ENCODE data around the gene PLCG2.

The PLCG2 gene

DNA sequence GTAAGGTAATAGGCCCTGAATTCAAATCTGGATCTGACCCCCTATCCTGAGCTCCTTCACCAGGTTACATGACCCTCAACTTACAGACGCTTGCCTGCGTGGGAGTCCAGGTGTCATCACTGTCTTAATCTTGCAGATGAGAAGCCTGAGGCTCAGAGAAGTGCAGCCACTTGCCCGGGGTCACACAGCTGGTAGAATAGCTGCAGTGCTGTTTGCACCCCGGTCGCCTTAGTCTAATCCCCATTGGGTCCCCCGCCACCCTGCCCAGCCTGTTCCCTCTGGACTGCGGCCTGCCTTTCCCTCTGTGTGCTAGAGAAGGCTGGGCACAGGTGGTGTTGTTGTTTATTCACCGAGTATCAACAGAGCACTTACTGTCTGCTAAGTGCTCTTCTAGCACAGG is 125.2 kb downstream of the PLCG2 start:
- Histone ChIP-seq H3K27me3 (ENCODE audit: insufficient read depth, low read length, poor library complexity) (no peaks in the 10 kb centered on the region), H3K4me1 (ENCODE audit: insufficient read depth, low read length) (no peaks in the 10 kb centered on the region), H4K20me1 (ENCODE audit: insufficient read depth, low read length) (no peaks in the 10 kb centered on the region), H3K36me3 (ENCODE audit: insufficient read depth, low read length) (no peaks in the 10 kb centered on the region), H3K4me3 (ENCODE audit: low read depth in 1 of 2, low read length in 2 of 2) (no peak overlapping the region), H2AFZ (ENCODE audit: low read depth, low read length) (no peak overlapping the region), H3K9ac (ENCODE audit: low read depth, low read length) (no peak overlapping the region), H3K27ac (ENCODE audit: low read length) (no peak overlapping the region), H3K79me2 (ENCODE audit: insufficient read depth, low read length) (no peaks in the 10 kb centered on the region), H3K9me3 (ENCODE audit: insufficient read depth, low read length, severe bottlenecking) (no peaks in the 10 kb centered on the region), H3K4me2 (ENCODE audit: insufficient read depth, low read length) (no peak overlapping the region)
- no peak for DNase-seq
- TF ChIP-seq, protein P1, sequence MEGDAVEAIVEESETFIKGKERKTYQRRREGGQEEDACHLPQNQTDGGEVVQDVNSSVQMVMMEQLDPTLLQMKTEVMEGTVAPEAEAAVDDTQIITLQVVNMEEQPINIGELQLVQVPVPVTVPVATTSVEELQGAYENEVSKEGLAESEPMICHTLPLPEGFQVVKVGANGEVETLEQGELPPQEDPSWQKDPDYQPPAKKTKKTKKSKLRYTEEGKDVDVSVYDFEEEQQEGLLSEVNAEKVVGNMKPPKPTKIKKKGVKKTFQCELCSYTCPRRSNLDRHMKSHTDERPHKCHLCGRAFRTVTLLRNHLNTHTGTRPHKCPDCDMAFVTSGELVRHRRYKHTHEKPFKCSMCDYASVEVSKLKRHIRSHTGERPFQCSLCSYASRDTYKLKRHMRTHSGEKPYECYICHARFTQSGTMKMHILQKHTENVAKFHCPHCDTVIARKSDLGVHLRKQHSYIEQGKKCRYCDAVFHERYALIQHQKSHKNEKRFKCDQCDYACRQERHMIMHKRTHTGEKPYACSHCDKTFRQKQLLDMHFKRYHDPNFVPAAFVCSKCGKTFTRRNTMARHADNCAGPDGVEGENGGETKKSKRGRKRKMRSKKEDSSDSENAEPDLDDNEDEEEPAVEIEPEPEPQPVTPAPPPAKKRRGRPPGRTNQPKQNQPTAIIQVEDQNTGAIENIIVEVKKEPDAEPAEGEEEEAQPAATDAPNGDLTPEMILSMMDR (IDR thresholded peaks at IDR 0.05; ENCODE audit: borderline replicate concordance, extremely low read depth, low read length, poor library complexity, severe bottlenecking): no peak
- TF ChIP-seq EZH2 (IDR thresholded peaks at IDR 0.05; ENCODE audit: borderline replicate concordance, low read depth, low read length, severe bottlenecking): no peak
- no peak for ATAC-seq (ENCODE audit: insufficient read depth, low read depth)

DNA sequence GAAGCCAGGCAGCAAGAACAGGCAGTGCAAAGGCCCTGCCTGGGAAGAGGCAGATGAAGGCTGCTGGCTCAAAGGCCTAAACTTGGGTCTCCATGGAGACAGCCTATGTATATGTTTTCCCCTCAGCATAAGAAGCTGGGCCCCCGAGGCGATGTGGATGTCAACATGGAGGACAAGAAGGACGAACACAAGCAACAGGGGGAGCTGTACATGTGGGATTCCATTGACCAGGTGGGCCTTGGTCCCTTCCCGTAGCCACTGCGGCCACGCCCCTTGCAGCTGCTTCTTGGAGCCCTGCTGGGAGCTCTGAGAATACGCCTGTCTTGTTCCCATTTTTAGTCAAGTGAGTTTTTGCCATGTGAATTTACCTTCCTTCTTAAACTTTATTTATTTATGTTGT is 126.2 kb downstream of the PLCG2 start:
- ATAC-seq (ENCODE audit: insufficient read depth, low read depth): no peak
- no peak for DNase-seq
- no peaks in the 10 kb centered on the region for H3K36me3 ChIP-seq (ENCODE audit: insufficient read depth, low read length)
- H3K9ac ChIP-seq (ENCODE audit: low read depth, low read length): no peak overlapping the region
- no peak overlapping the region for H2AFZ ChIP-seq (ENCODE audit: low read depth, low read length)
- no peaks in the 10 kb centered on the region for H3K27me3 ChIP-seq (ENCODE audit: insufficient read depth, low read length, poor library complexity)
- no peaks in the 10 kb centered on the region for H3K9me3 ChIP-seq (ENCODE audit: insufficient read depth, low read length, severe bottlenecking)
- no peaks in the 10 kb centered on the region for H4K20me1 ChIP-seq (ENCODE audit: insufficient read depth, low read length)
- TF ChIP-seq, protein P1 (IDR thresholded peaks at IDR 0.05; ENCODE audit: borderline replicate concordance, extremely low read depth, low read length, poor library complexity, severe bottlenecking): no peak
- H3K4me1 ChIP-seq (ENCODE audit: insufficient read depth, low read length): no peaks in the 10 kb centered on the region
- no peak overlapping the region for H3K4me3 ChIP-seq (ENCODE audit: low read depth in 1 of 2, low read length in 2 of 2)
- H3K79me2 ChIP-seq (ENCODE audit: insufficient read depth, low read length): no peaks in the 10 kb centered on the region
- H3K4me2 ChIP-seq (ENCODE audit: insufficient read depth, low read length): no peak overlapping the region
- H3K27ac ChIP-seq (ENCODE audit: low read length): no peak overlapping the region

DNA sequence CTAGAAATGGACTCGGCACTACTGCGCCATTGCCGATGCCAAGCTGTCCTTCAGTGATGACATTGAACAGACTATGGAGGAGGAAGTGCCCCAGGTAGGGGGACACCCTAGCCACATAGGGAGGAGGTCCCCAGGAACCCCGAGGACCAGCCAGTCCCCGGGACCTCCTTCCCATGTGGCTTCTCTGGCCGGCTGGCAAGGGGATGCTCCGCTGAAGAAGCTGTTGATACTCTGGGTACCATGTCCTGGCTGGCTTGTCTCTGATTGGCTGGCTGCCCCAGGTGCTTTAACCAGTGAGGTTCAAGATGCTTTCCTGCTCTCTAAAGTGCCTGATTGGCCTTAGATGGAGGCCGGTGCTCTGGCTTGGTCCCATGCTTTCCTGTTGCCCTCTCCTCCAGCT is 128.6 kb downstream of the PLCG2 start:
- no peaks in the 10 kb centered on the region for H3K9me3 ChIP-seq (ENCODE audit: insufficient read depth, low read length, severe bottlenecking)
- H3K4me2 ChIP-seq (ENCODE audit: insufficient read depth, low read length): no peak overlapping the region
- H3K27ac ChIP-seq (ENCODE audit: low read length): no peak overlapping the region
- H3K9ac ChIP-seq (ENCODE audit: low read depth, low read length): no peak overlapping the region
- no peak overlapping the region for H2AFZ ChIP-seq (ENCODE audit: low read depth, low read length)
- H3K27me3 ChIP-seq (ENCODE audit: insufficient read depth, low read length, poor library complexity): no peaks in the 10 kb centered on the region
- H3K4me3 ChIP-seq (ENCODE audit: low read depth in 1 of 2, low read length in 2 of 2): no peak overlapping the region
- TF ChIP-seq, protein P1 (IDR thresholded peaks at IDR 0.05; ENCODE audit: borderline replicate concordance, extremely low read depth, low read length, poor library complexity, severe bottlenecking): no peak
- no peak for TF ChIP-seq EZH2 (IDR thresholded peaks at IDR 0.05; ENCODE audit: borderline replicate concordance, low read depth, low read length, severe bottlenecking)
- ATAC-seq (ENCODE audit: insufficient read depth, low read depth) (no peak), DNase-seq (no peak)
- no peaks in the 10 kb centered on the region for H3K79me2 ChIP-seq (ENCODE audit: insufficient read depth, low read length)
- no peaks in the 10 kb centered on the region for H3K4me1 ChIP-seq (ENCODE audit: insufficient read depth, low read length)
- H3K36me3 ChIP-seq (ENCODE audit: insufficient read depth, low read length): no peaks in the 10 kb centered on the region
- H4K20me1 ChIP-seq (ENCODE audit: insufficient read depth, low read length): no peaks in the 10 kb centered on the region

Measured in DND-41 (cell line).